Tibial nerve (tissue), 4 donors: ENCODE data around the gene CEACAM18. TPM values are rescaled to one million over a fixed set of nuclear protein-coding genes. Genes with fewer than 3 reads are reported as not detected.

ENCODE experiments used
- DNase-seq, 2 donors: peaks; one replicate each; pipeline ENCODE4 v3.0.0-alpha.2; 2019; ENCODE audit warnings: low spot score in 2 of 2
- H3K27ac ChIP-seq, 4 donors: fragments of 200-600 bp; sonication (generic) in 3 of 4; one replicate each; pipeline ENCODE4 v1.5.1; 2017 to 2019; ENCODE audit warnings: mild to moderate bottlenecking in 1 of 4
- H3K27me3 ChIP-seq, 2 donors: fragments of 200-600 bp; sonication (generic) in 1 of 2; one replicate each; pipeline versions ENCODE4 v1.5.1 to v1.6.0; 2017 to 2019
- H3K36me3 ChIP-seq, 3 donors: fragments of 200-600 bp; sonication (generic); one replicate each; pipeline ENCODE4 v1.5.1; 2018 to 2019
- H3K4me1 ChIP-seq, 4 donors: fragments of 200-600 bp; sonication (generic) in 3 of 4; one replicate each; pipeline ENCODE4 v1.5.1; 2017 to 2019
- H3K4me3 ChIP-seq, 4 donors: fragments of 200-600 bp; sonication (generic) in 3 of 4; one replicate each; pipeline ENCODE4 v1.5.1; 2017 to 2019; ENCODE audit warnings: mild to moderate bottlenecking in 1 of 4, moderate library complexity in 1 of 4
- H3K9me3 ChIP-seq, 4 donors: fragments of 200-600 bp; sonication (generic) in 3 of 4; one replicate each; pipeline ENCODE4 v1.5.1; 2017 to 2019
- EP300 ChIP-seq, 2 donors: sonication (generic); formaldehyde crosslinking; IDR thresholded peaks; one replicate each; pipeline ENCODE4 v1.6.1; 2017; ENCODE audit warnings: antibody characterized with exemption in 2 of 2, mild to moderate bottlenecking in 1 of 2
- POLR2A ChIP-seq, 2 donors: fragments of 450-650 bp; IDR thresholded peaks; one replicate each; pipeline ENCODE4 v1.6.1; 2017; ENCODE audit warnings: antibody characterized with exemption in 2 of 2, mild to moderate bottlenecking in 2 of 2, moderate library complexity in 2 of 2
- WGBS, 2 donors: methylation state at CpG; one replicate each; pipeline ENCODE4 v1.1.5; 2018; 5-methylcytosine and 5-hydroxymethylcytosine counted together
- total RNA-seq, 4 donors: library from RNA; depleted of rRNA; stranded (reverse); fragments of >200 nt; gene quantifications; one replicate each; pipeline ENCODE4 v1.1.0, GENCODE V29; 2016
- TF ChIP-seq, protein P1 (sequence below), 5 experiments: fragments of 200-600 bp in 3 of 5; fragments of 450-650 bp in 2 of 5; sonication (generic) in 3 of 5; IDR thresholded peaks; one replicate each; pipeline ENCODE4 v1.5.1; 2016 to 2019; ENCODE audit warnings: antibody characterized with exemption in 5 of 5, mild to moderate bottlenecking in 3 of 5, moderate library complexity in 2 of 5

Gene CEACAM18
- total RNA-seq, 4 donors from 2014 or later, result not detected

DNA sequence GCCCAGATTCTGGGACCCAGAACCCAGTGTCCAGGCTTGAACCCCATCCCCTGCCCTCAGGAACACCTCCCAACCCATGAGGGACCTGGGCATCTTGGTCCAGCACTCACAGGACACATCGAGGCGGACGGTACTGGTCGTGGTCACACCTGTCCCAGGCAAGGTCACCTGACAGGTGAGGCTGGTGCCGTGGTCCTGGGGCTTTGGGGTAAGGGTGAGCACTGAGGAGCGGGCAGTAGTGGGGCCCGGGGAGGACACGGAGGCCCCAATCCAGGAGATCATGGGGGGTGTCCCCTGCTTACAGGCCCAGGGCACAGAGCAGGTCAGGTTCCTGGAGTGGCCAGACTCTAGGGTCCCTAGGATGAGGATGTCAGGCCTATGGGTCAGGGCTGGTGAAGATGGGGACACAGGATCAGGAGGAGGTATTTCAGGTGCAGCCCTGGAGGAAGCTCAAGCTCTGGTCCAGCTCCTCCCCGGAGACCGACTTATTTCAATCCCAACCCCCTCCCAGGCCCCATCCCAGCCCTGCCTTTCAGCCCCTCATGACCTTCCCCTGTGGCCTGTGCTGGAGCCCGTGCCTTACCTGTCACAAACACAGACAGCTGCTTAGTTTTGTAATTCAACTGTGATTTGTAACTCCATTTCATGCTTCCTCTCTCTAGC, 20.9 kb upstream of the CEACAM18 start:
- no peaks in the 10 kb centered on the region for H3K4me1 ChIP-seq
- DNase-seq, result no peak
- no peak overlapping the region for H3K4me3 ChIP-seq
- WGBS, 2 donors, result 79 to 87% methylated on average over 5 to 10 of the region's 11 CpGs
- no peaks in the 10 kb centered on the region for H3K9me3 ChIP-seq
- H3K36me3 ChIP-seq, result no peaks in the 10 kb centered on the region
- TF ChIP-seq, protein P1, sequence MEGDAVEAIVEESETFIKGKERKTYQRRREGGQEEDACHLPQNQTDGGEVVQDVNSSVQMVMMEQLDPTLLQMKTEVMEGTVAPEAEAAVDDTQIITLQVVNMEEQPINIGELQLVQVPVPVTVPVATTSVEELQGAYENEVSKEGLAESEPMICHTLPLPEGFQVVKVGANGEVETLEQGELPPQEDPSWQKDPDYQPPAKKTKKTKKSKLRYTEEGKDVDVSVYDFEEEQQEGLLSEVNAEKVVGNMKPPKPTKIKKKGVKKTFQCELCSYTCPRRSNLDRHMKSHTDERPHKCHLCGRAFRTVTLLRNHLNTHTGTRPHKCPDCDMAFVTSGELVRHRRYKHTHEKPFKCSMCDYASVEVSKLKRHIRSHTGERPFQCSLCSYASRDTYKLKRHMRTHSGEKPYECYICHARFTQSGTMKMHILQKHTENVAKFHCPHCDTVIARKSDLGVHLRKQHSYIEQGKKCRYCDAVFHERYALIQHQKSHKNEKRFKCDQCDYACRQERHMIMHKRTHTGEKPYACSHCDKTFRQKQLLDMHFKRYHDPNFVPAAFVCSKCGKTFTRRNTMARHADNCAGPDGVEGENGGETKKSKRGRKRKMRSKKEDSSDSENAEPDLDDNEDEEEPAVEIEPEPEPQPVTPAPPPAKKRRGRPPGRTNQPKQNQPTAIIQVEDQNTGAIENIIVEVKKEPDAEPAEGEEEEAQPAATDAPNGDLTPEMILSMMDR (IDR thresholded peaks at IDR 0.05), result no peak
- TF ChIP-seq EP300 (IDR thresholded peaks at IDR 0.05) (no peak), POLR2A (IDR thresholded peaks at IDR 0.05) (no peak)
- H3K27me3 ChIP-seq, result peaks cover 0 to 10% of the 10 kb centered on the region in 2 donors
- peak overlapping the region in 2 of 4 donors; percentile 34 to 50 for H3K27ac ChIP-seq

DNA sequence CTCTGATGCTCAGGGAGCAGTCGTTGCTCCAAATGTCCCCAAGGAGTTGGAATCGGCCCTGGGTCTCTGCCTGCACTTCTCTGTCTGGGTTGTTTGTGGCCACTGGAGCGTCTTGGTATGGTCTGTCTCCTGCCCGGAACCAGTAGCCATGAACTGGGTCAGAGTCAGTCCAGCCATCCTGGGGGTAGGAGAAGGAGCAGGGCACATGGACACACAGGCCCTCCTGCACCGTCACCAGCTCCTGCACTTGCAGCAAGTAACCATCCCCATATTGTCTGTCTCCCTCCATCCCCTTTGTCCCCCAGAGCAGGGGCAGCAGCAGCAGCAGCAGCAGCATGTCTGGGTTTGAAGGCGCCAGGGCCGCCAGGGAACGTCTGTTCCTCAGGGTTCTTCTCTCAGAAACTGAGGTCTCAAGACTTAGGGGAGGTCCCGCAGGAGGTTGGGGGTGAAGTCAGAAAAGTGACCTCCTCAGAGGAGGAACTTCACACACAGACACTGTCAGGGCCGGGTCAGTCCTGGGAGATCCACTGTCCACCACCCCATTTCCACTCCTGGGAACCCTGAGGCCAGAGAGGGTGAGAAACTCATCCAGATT, 20.2 kb upstream of the CEACAM18 start, which contains the start of gene SIGLEC8:
Gene SIGLEC8 (minus strand): TSS at position 404 of the 595 bp plus-strand sequence. CDS start 67 bp downstream, at position 337.
- no peaks in the 10 kb centered on the region for H3K9me3 ChIP-seq
- 64 to 66% methylated on average over 10 of the region's 10 CpGs for WGBS, 2 donors
- no peak within 1 kb of the TSS for H3K4me3 ChIP-seq
- peaks cover 0 to 15% of the 10 kb centered on the region in 2 donors for H3K27me3 ChIP-seq
- TF ChIP-seq POLR2A (IDR thresholded peaks at IDR 0.05), result no peak
- TF ChIP-seq EP300 (IDR thresholded peaks at IDR 0.05), result no peak
- TF ChIP-seq, protein P1 (IDR thresholded peaks at IDR 0.05), result no peak
- H3K4me1 ChIP-seq, result no peaks in the 10 kb centered on the region
- H3K36me3 ChIP-seq, result no peaks in the 10 kb centered on the region
- no peak for DNase-seq
- H3K27ac ChIP-seq, result peak within 1 kb of the TSS in 2 of 4 donors; percentile 34 to 50

DNA sequence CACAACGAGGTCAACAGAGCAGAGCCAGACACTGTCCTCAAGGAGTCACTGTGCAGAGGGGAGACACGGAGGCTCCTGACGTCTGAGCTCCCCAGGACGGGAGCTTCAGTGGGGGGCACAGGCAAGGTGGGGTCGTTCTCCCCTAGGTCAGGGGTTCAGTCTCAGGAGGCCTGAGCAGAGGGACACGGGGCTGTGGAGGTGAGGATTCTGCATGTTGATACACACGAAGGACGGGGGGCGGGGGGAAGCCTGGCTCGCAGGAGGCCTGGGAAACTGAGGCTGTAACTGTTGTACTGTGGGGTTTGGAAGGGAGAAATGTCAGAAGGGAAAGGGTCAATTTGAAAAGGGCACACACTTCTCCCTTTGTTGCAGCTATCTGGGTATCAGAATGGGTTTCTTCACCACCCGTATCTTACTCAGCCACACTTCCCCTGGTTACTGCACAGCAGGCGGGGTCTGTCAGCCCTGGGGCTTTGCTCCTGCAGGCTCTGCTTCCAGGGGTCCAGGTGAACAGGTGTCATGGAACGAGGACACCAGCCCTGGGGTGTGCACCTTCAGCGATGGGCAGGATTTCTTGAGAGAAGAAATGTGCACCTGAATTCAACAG, 19.3 kb upstream of the CEACAM18 start:
- Histone ChIP-seq H3K36me3 (no peaks in the 10 kb centered on the region), H3K27ac (no peak overlapping the region), H3K4me3 (no peak overlapping the region), H3K9me3 (no peaks in the 10 kb centered on the region), H3K27me3 (peaks cover 0 to 15% of the 10 kb centered on the region in 2 donors), H3K4me1 (no peaks in the 10 kb centered on the region)
- no peak for TF ChIP-seq POLR2A (IDR thresholded peaks at IDR 0.05)
- TF ChIP-seq, protein P1 (IDR thresholded peaks at IDR 0.05), result no peak
- TF ChIP-seq EP300 (IDR thresholded peaks at IDR 0.05), result no peak
- DNase-seq, result no peak
- 72 to 76% methylated on average over 13 to 14 of the region's 14 CpGs for WGBS, 2 donors

DNA sequence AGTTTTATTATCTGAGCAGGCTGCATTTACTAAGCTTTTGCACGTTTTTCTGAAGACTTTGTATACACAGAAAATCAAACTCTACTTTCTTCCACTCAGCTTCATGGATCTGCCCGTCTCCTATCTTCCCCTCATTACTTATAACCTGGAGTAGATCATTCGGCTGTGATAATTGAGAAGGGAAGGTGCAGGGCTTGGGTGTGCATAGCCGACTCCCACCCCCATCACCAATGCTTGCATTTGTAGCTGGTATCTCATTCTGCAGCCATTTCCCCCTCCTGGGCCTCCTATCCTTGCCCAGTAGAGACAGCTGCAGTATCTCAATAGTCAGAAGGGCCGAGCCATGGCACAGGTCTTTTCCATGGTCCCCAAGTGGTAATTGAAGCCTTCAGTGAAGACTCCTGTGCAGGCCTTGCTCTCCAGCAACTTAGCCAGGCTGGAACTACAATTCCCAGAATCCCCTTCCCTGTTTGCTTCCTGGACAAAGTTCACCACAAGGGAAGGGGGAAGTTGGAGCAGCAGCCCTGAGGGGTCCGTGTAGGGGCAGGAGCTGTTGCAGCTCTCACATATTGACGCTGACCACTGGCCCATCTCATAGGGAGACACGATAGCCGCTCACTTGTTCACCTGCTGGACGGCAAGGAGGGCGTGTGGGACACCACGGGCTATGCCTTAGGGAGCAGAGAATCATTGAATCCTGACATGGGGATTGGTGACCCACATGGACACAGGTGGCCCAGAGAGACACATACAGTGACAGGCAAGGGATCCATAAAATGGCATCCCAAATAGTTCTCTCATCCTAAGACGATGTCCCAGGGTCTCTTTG, 18.0 kb upstream of the CEACAM18 start:
- Histone ChIP-seq H3K27ac (no peak overlapping the region), H3K4me1 (no peaks in the 10 kb centered on the region), H3K4me3 (no peak overlapping the region), H3K27me3 (peaks cover 0 to 15% of the 10 kb centered on the region in 2 donors), H3K9me3 (no peaks in the 10 kb centered on the region), H3K36me3 (no peaks in the 10 kb centered on the region)
- TF ChIP-seq, protein P1 (IDR thresholded peaks at IDR 0.05), result no peak
- TF ChIP-seq POLR2A (IDR thresholded peaks at IDR 0.05) (no peak), EP300 (IDR thresholded peaks at IDR 0.05) (no peak)
- 49 to 60% methylated on average over 13 of the region's 13 CpGs for WGBS, 2 donors
- DNase-seq, result no peak
